ENCODE results near the gene COL7A1. TPM values are rescaled to one million over a fixed set of nuclear protein-coding genes. Genes with fewer than 3 reads are reported as not detected.

Gene COL7A1
- total RNA-seq, 1 donor from 2014 or later, result 28.7 TPM

GRCh38 chr3:48595526-48596121 lies 495 bp upstream of the COL7A1 start:
- H3K27ac Mint-ChIP-seq (ENCODE audit: unreplicated experiment), result peak overlapping the region; percentile 89
- H3K4me3 Mint-ChIP-seq (ENCODE audit: unreplicated experiment), result no peak overlapping the region
- TF ChIP-seq EZH2 (IDR thresholded peaks at IDR 0.05; ENCODE audit: insufficient read depth, low read length) (no peak), CTCF (IDR thresholded peaks at IDR 0.05; ENCODE audit: insufficient read depth, low read depth, low read length) (no peak)
- peaks cover 2% of the 10 kb centered on the region for H3K27me3 Mint-ChIP-seq (ENCODE audit: low read depth, unreplicated experiment)
- H4K20me1 ChIP-seq (ENCODE audit: insufficient read depth, low read length), result peaks cover 25% of the 10 kb centered on the region
- no peak overlapping the region for H2AFZ ChIP-seq (ENCODE audit: low read depth, low read length)
- H3K36me3 Mint-ChIP-seq (ENCODE audit: low read depth, unreplicated experiment), result peaks cover 27% of the 10 kb centered on the region
- peak overlapping the region; percentile 58 for H3K4me3 ChIP-seq (ENCODE audit: insufficient read depth, low read depth, low read length)
- peaks cover 75% of the 10 kb centered on the region for H3K4me1 ChIP-seq (ENCODE audit: insufficient read depth, low read length)
- peak; percentile 63 for FAIRE-seq
- peak overlapping the region; percentile 86 for H3K9ac ChIP-seq (ENCODE audit: low read length)
- H3K9me3 ChIP-seq (ENCODE audit: insufficient read depth, low read depth, low read length), result no peaks in the 10 kb centered on the region
- H3K4me2 ChIP-seq (ENCODE audit: low read length), result peak overlapping the region; percentile 89
- H3K27ac ChIP-seq (ENCODE audit: low read depth, low read length), result peak overlapping the region; percentile 92
- peak; percentile 77 for DNase-seq (ENCODE audit: low read depth)
- peaks cover 44% of the 10 kb centered on the region for H3K4me1 Mint-ChIP-seq (ENCODE audit: low read depth, unreplicated experiment)
- H3K79me2 ChIP-seq (ENCODE audit: insufficient read depth, low read length), result peaks cover 46% of the 10 kb centered on the region
- peaks cover 13% of the 10 kb centered on the region for H3K36me3 ChIP-seq (ENCODE audit: insufficient read depth, low read length)
- H3K9me3 Mint-ChIP-seq (ENCODE audit: unreplicated experiment), result peaks cover 2% of the 10 kb centered on the region
- H3K27me3 ChIP-seq (ENCODE audit: insufficient read depth, low read length), result no peaks in the 10 kb centered on the region

- Histone ChIP-seq H3K27ac (ENCODE audit: low read depth, low read length) (peak overlapping the region; percentile 92), H3K9ac (ENCODE audit: low read length) (peak overlapping the region; percentile 86), H3K4me2 (ENCODE audit: low read length) (peak overlapping the region; percentile 89), H3K27me3 (ENCODE audit: insufficient read depth, low read length) (no peaks in the 10 kb centered on the region), H3K4me1 (ENCODE audit: insufficient read depth, low read length) (peaks cover 68% of the 10 kb centered on the region), H3K36me3 (ENCODE audit: insufficient read depth, low read length) (peaks cover 5% of the 10 kb centered on the region), H3K4me3 (ENCODE audit: insufficient read depth, low read depth, low read length) (peak overlapping the region; percentile 58), H3K79me2 (ENCODE audit: insufficient read depth, low read length) (peaks cover 45% of the 10 kb centered on the region), H4K20me1 (ENCODE audit: insufficient read depth, low read length) (peaks cover 36% of the 10 kb centered on the region), H3K9me3 (ENCODE audit: insufficient read depth, low read depth, low read length) (no peaks in the 10 kb centered on the region), H2AFZ (ENCODE audit: low read depth, low read length) (peak overlapping the region; percentile 58)
- DNase-seq (ENCODE audit: low read depth), result no peak
- FAIRE-seq, result no peak
- no peak for TF ChIP-seq EZH2 (IDR thresholded peaks at IDR 0.05; ENCODE audit: insufficient read depth, low read length)
- TF ChIP-seq CTCF (IDR thresholded peaks at IDR 0.05; ENCODE audit: insufficient read depth, low read depth, low read length), result no peak
- Mint-ChIP-seq H3K27me3 (ENCODE audit: low read depth, unreplicated experiment) (peaks cover 6% of the 10 kb centered on the region), H3K9me3 (ENCODE audit: unreplicated experiment) (peaks cover 2% of the 10 kb centered on the region), H3K27ac (ENCODE audit: unreplicated experiment) (no peak overlapping the region), H3K4me1 (ENCODE audit: low read depth, unreplicated experiment) (peaks cover 43% of the 10 kb centered on the region), H3K4me3 (ENCODE audit: unreplicated experiment) (peak overlapping the region; percentile 34), H3K36me3 (ENCODE audit: low read depth, unreplicated experiment) (peaks cover 29% of the 10 kb centered on the region)
Measured at GRCh38 chr3:48594417-48595049, 596 bp downstream of the COL7A1 start.

- Mint-ChIP-seq H3K4me3 (ENCODE audit: unreplicated experiment) (no peak overlapping the region), H3K27me3 (ENCODE audit: low read depth, unreplicated experiment) (peaks cover 13% of the 10 kb centered on the region), H3K9me3 (ENCODE audit: unreplicated experiment) (peaks cover 2% of the 10 kb centered on the region), H3K4me1 (ENCODE audit: low read depth, unreplicated experiment) (peaks cover 32% of the 10 kb centered on the region), H3K36me3 (ENCODE audit: low read depth, unreplicated experiment) (peaks cover 32% of the 10 kb centered on the region), H3K27ac (ENCODE audit: unreplicated experiment) (no peak overlapping the region)
- FAIRE-seq (no peak), DNase-seq (ENCODE audit: low read depth) (no peak)
- Histone ChIP-seq H3K27ac (ENCODE audit: low read depth, low read length) (no peak overlapping the region), H3K4me1 (ENCODE audit: insufficient read depth, low read length) (peaks cover 56% of the 10 kb centered on the region), H3K79me2 (ENCODE audit: insufficient read depth, low read length) (peaks cover 54% of the 10 kb centered on the region), H3K4me2 (ENCODE audit: low read length) (peak overlapping the region; percentile 89), H2AFZ (ENCODE audit: low read depth, low read length) (no peak overlapping the region), H4K20me1 (ENCODE audit: insufficient read depth, low read length) (peaks cover 44% of the 10 kb centered on the region), H3K36me3 (ENCODE audit: insufficient read depth, low read length) (peaks cover 2% of the 10 kb centered on the region), H3K4me3 (ENCODE audit: insufficient read depth, low read depth, low read length) (peak overlapping the region; percentile 29), H3K9me3 (ENCODE audit: insufficient read depth, low read depth, low read length) (no peaks in the 10 kb centered on the region), H3K27me3 (ENCODE audit: insufficient read depth, low read length) (no peaks in the 10 kb centered on the region), H3K9ac (ENCODE audit: low read length) (no peak overlapping the region)
- no peak for TF ChIP-seq EZH2 (IDR thresholded peaks at IDR 0.05; ENCODE audit: insufficient read depth, low read length)
- TF ChIP-seq CTCF (IDR thresholded peaks at IDR 0.05; ENCODE audit: insufficient read depth, low read depth, low read length), result no peak
Measured at GRCh38 chr3:48593337-48593736, 1.8 kb downstream of the COL7A1 start.
